ENCODE data around the gene TGM2. TPM values are rescaled to one million over a fixed set of nuclear protein-coding genes. Genes with fewer than 3 reads are reported as not detected.

Gene TGM2
- total RNA-seq, 1 donor from 2014 or later: 5.5 TPM

DNA sequence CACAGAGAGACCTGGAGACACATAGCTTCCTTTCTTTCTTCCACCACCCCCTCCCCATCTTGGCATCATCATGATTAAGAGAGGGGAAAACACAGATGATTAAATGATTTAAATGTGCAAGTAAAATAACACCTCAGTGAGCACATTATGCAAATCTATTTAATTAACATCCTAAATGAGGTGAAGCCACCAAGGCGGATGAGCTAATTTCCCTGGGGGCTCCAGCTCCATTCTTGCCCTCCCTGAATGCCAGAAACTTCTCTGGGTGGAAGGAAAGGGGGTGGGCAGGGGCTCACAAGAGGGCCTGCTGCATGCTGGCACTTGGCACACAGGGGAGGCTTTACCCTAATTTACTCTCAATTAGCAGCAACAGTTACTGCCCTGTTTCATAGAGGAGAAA is 32.5 kb upstream of the TGM2 start:
- no peak for FAIRE-seq
- TF ChIP-seq, protein P1, sequence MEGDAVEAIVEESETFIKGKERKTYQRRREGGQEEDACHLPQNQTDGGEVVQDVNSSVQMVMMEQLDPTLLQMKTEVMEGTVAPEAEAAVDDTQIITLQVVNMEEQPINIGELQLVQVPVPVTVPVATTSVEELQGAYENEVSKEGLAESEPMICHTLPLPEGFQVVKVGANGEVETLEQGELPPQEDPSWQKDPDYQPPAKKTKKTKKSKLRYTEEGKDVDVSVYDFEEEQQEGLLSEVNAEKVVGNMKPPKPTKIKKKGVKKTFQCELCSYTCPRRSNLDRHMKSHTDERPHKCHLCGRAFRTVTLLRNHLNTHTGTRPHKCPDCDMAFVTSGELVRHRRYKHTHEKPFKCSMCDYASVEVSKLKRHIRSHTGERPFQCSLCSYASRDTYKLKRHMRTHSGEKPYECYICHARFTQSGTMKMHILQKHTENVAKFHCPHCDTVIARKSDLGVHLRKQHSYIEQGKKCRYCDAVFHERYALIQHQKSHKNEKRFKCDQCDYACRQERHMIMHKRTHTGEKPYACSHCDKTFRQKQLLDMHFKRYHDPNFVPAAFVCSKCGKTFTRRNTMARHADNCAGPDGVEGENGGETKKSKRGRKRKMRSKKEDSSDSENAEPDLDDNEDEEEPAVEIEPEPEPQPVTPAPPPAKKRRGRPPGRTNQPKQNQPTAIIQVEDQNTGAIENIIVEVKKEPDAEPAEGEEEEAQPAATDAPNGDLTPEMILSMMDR (IDR thresholded peaks at IDR 0.05; ENCODE audit: insufficient read depth, low read length, severe bottlenecking): no peak
- H3K4me3 ChIP-seq (ENCODE audit: low read depth, low read length): no peak overlapping the region
- H3K36me3 ChIP-seq (ENCODE audit: control insufficient read depth, insufficient read depth, low read length): no peaks in the 10 kb centered on the region
- no peaks in the 10 kb centered on the region for H3K27me3 ChIP-seq (ENCODE audit: control insufficient read depth, insufficient read depth, low read length)
- DNase-seq (ENCODE audit: low read depth): no peak

DNA sequence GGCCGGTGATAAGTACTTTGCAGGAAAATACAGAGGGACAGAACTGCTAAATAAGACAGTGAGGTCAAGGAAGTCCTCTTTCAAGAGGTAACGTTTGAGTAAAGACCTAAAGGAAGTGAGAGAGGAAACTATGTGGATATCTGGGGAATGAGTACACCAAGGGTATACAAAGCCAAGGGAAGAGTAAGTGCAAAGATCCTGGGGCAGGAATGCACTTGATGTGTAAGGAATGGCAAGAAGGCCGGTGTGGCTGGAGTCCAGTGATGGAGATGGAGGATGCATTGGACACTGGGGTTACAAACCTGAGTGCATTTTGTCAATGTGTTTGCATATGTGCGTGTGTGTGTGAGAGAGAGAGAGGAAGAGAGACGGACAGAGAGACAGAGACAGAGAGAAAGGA is 32.1 kb upstream of the TGM2 start:
- DNase-seq (ENCODE audit: low read depth) (no peak), FAIRE-seq (no peak)
- Histone ChIP-seq H3K27me3 (ENCODE audit: control insufficient read depth, insufficient read depth, low read length) (no peaks in the 10 kb centered on the region), H3K36me3 (ENCODE audit: control insufficient read depth, insufficient read depth, low read length) (no peaks in the 10 kb centered on the region), H3K4me3 (ENCODE audit: low read depth, low read length) (no peak overlapping the region)
- TF ChIP-seq, protein P1 (IDR thresholded peaks at IDR 0.05; ENCODE audit: insufficient read depth, low read length, severe bottlenecking): no peak

DNA sequence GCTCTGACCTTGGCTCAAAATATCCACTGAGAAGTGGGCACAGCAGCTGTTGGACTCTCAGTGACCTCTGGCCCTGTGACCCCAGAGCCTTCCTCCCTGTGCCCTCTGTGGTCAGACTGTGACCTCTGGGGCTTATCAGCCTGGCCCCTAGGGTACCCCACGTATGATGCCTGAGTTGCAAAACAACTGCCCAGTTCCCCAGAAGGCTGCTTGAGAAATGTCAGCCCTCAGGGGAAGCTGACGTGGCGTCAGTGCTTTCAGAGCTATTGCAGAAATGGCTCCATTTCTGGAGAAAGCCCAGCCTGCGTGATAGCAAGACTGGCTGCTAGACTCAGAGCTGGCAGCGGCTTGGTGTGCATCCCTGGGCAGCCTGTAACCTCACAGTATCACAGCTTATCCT is 31.5 kb upstream of the TGM2 start:
- TF ChIP-seq, protein P1 (IDR thresholded peaks at IDR 0.05; ENCODE audit: insufficient read depth, low read length, severe bottlenecking): no peak
- Histone ChIP-seq H3K27me3 (ENCODE audit: control insufficient read depth, insufficient read depth, low read length) (no peaks in the 10 kb centered on the region), H3K4me3 (ENCODE audit: low read depth, low read length) (no peak overlapping the region), H3K36me3 (ENCODE audit: control insufficient read depth, insufficient read depth, low read length) (no peaks in the 10 kb centered on the region)
- FAIRE-seq: no peak
- DNase-seq (ENCODE audit: low read depth): peak; percentile 48

DNA sequence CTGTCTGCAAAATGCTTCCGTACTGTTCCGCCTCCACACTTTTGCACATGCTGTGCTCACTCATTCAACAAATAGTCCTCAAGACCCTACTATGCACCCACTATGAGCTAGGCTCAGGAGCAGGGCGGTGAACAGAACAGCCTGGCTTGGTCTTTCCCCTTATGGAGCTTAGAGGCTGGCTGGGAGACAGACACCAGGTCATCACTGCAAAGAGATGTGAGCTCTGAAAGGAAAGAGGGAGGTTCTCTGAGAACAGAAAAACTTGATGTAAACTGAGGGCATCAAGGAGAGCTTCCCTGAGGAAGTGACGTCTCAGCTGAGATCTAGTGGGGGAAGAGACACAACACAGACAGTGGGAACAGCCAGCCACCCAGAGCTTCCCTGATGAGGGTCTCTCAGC is 31.0 kb upstream of the TGM2 start:
- no peaks in the 10 kb centered on the region for H3K36me3 ChIP-seq (ENCODE audit: control insufficient read depth, insufficient read depth, low read length)
- no peak overlapping the region for H3K4me3 ChIP-seq (ENCODE audit: low read depth, low read length)
- TF ChIP-seq, protein P1 (IDR thresholded peaks at IDR 0.05; ENCODE audit: insufficient read depth, low read length, severe bottlenecking): no peak
- FAIRE-seq (no peak), DNase-seq (ENCODE audit: low read depth) (no peak)
- no peaks in the 10 kb centered on the region for H3K27me3 ChIP-seq (ENCODE audit: control insufficient read depth, insufficient read depth, low read length)

DNA sequence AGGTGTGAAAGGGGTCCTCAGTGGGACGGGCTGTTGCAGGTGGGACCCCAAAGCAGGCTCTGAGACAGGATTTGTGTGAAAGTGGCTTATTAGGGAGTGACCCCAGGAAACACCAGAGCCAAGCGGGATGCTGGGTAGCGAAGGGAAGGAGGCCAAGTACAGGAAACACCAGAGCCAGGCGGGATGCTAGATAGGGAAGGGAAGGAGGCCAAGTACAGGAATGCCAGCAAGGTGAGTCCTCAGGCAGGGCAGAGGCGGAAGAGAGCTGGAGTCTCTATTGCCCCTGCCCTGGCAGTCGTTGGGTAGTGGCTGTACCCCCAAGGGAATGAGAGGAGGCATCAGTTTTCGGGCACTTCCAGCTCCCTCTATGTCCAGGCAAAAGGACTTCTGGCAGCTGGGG is 30.5 kb upstream of the TGM2 start:
- no peak for FAIRE-seq
- Histone ChIP-seq H3K36me3 (ENCODE audit: control insufficient read depth, insufficient read depth, low read length) (no peaks in the 10 kb centered on the region), H3K4me3 (ENCODE audit: low read depth, low read length) (no peak overlapping the region), H3K27me3 (ENCODE audit: control insufficient read depth, insufficient read depth, low read length) (no peaks in the 10 kb centered on the region)
- TF ChIP-seq, protein P1 (IDR thresholded peaks at IDR 0.05; ENCODE audit: insufficient read depth, low read length, severe bottlenecking): no peak
- DNase-seq (ENCODE audit: low read depth): no peak

DNA sequence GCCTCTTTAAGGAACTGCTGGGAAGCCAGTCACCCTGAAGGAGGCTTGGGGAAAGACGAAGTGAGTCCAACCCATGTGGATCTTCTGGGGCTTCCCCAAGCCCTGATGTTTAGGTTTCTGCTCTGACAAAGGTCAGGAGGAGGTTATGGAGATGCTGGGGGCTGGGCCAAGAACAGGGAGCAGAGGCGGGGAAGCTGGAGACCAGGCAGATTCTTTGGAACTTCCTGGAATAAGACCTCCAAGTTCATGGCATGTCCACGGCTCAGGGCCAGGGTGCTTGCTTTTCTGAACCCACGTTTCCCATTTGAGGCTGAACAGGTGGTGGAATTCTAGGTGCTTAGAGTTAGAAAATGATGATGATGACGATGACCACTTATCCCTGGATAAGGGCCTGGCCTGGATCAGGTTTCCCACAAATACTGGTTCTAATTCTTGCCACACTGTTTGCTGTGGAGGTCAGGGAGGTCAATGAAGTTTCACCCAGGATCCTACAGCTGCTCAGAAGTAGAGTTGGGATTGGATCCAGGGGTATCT is 30.0 kb upstream of the TGM2 start:
- H3K36me3 ChIP-seq (ENCODE audit: control insufficient read depth, insufficient read depth, low read length): no peaks in the 10 kb centered on the region
- no peak overlapping the region for H3K4me3 ChIP-seq (ENCODE audit: low read depth, low read length)
- DNase-seq (ENCODE audit: low read depth): no peak
- FAIRE-seq: no peak
- TF ChIP-seq, protein P1 (IDR thresholded peaks at IDR 0.05; ENCODE audit: insufficient read depth, low read length, severe bottlenecking): no peak
- H3K27me3 ChIP-seq (ENCODE audit: control insufficient read depth, insufficient read depth, low read length): no peaks in the 10 kb centered on the region

Measured in bronchial epithelial cell (primary cell).